K562 (cell line): Measurements from ENCODE around the gene MALAT1. TPM values are rescaled to one million over a fixed set of nuclear protein-coding genes. Genes with fewer than 3 reads are reported as not detected.

Experiments
- ATF6 ChIP-seq: sonication (generic); formaldehyde crosslinking; IDR thresholded peaks from 2 replicates; pipeline ENCODE4 v1.4.0; 2020; ENCODE audit warnings: mild to moderate bottlenecking, missing genetic modification reagents
- CHD1 ChIP-seq: fragments of 200-600 bp; sonication (generic); IDR thresholded peaks from one replicate; pipeline ENCODE4 v1.6.1; 2012; ENCODE audit warnings: mild to moderate bottlenecking, moderate library complexity, low read length, inconsistent platforms
- CSDE1 ChIP-seq, 2 experiments: fragments of 450-650 bp; IDR thresholded peaks; 2 replicates each; pipeline ENCODE4 v1.6.1; 2016; ENCODE audit warnings: mild to moderate bottlenecking in 1 of 2
- E2F8 ChIP-seq: fragments of 450-650 bp; IDR thresholded peaks from 2 replicates; pipeline ENCODE4 v1.7.1; 2018; ENCODE audit warnings: mild to moderate bottlenecking, low read depth; ENCODE audit not compliant: partially characterized antibody
- HNRNPLL ChIP-seq: fragments of 200-400 bp; formaldehyde crosslinking; IDR thresholded peaks from 2 replicates; pipeline ENCODE4 v1.6.1; 2017; ENCODE audit warnings: low read length, low read depth, mild to moderate bottlenecking; ENCODE audit not compliant: poor library complexity, severe bottlenecking
- KDM5B ChIP-seq: fragments of 200-600 bp; sonication (generic); IDR thresholded peaks from 2 replicates; pipeline ENCODE4 v1.6.1; 2012; ENCODE audit warnings: low read depth, mild to moderate bottlenecking, moderate library complexity, low read length, control low read depth, inconsistent platforms; ENCODE audit not compliant: insufficient replicate concordance
- KLF13 ChIP-seq: fragments of 450-650 bp; IDR thresholded peaks from 2 replicates; pipeline ENCODE4 v1.6.1; 2016; ENCODE audit warnings: missing genetic modification characterization, low read depth, mild to moderate bottlenecking, missing compliant biosample characterization, moderate library complexity, borderline replicate concordance
- MCM3 ChIP-seq: fragments of 450-650 bp; IDR thresholded peaks from 2 replicates; pipeline ENCODE4 v1.6.1; 2016
- PCBP2 ChIP-seq: fragments of 200-400 bp; formaldehyde crosslinking; IDR thresholded peaks from 2 replicates; pipeline ENCODE4 v1.6.1; 2018; ENCODE audit warnings: low read length, low read depth, mild to moderate bottlenecking, moderate library complexity; ENCODE audit not compliant: poor library complexity, severe bottlenecking
- POLR2A ChIP-seq: fragments of 450-650 bp; conservative IDR thresholded peaks from 2 replicates; pipeline ENCODE4 v1.6.1; 2016
- RBM22 ChIP-seq: fragments of 200-400 bp; formaldehyde crosslinking; IDR thresholded peaks from 2 replicates; pipeline ENCODE4 v1.6.1; 2018; ENCODE audit warnings: low read length, low read depth; ENCODE audit not compliant: poor library complexity, severe bottlenecking
- RNF2 ChIP-seq: sonication (generic); IDR thresholded peaks from 2 replicates; pipeline ENCODE4 v1.6.1; 2016
- SMAD2 ChIP-seq: fragments of 150-350 bp; IDR thresholded peaks from 2 replicates; pipeline ENCODE4 v1.6.1; 2014; ENCODE audit warnings: low read depth, mild to moderate bottlenecking, low read length
- ZNF583 ChIP-seq: fragments of 250-450 bp; sonication (Bioruptor Pico); IDR thresholded peaks from 2 replicates; pipeline ENCODE4 v1.4.0; 2020
- polyA plus RNA-seq, 8 experiments: library from polyadenylated mRNA; depleted of rRNA in 4 of 8; stranded (reverse) in 5 of 8; unstranded in 3 of 8; fragments of >200 nt; fragmentation: Nextera tagmentation in 2 of 8; fragmentation: Illumina TruSeq in 1 of 8; extraction: Ambion mirVana in 2 of 8; extraction: Trizol in 1 of 8; gene quantifications; 2 replicates each; pipeline versions ENCODE4 v1.2.1 to v1.2.3, GENCODE V29; 2011 to 2014; ENCODE audit warnings: inconsistent platforms in 1 of 8, missing spikeins in 1 of 8
- total RNA-seq, 7 experiments: library from RNA; depleted of rRNA in 6 of 7; stranded (reverse); fragments of >200 nt in 6 of 7; fragmentation: Illumina TruSeq in 2 of 7; extraction: Trizol in 2 of 7; gene quantifications; 2 replicates each; pipeline versions ENCODE4 v1.2.1 to v1.2.3, GENCODE V29; 2011 to 2021; ENCODE audit warnings: low replicate concordance in 1 of 7
- TF ChIP-seq, protein P1 (sequence below): sonication (generic); formaldehyde crosslinking; IDR thresholded peaks from 2 replicates; pipeline ENCODE4 v1.9.0; 2022; ENCODE audit warnings: mild to moderate bottlenecking, missing genetic modification reagents
- TF ChIP-seq, protein P2 (sequence below), 2 experiments: fragments of 150-350 bp in 1 of 2; IDR thresholded peaks; 2 replicates each; pipeline ENCODE4 v1.6.1; 2012 to 2016; ENCODE audit warnings: low read depth in 2 of 2, low read length in 2 of 2, mild to moderate bottlenecking in 1 of 2, moderate library complexity in 1 of 2
- TF ChIP-seq, protein P3 (sequence below): fragments of 200-800 bp; sonication (Bioruptor generic); IDR thresholded peaks from 2 replicates; pipeline ENCODE4 v1.6.1; 2017; ENCODE audit warnings: missing genetic modification characterization, missing compliant biosample characterization

MALAT1 gene
- total and polyA plus RNA-seq, 9 of the 15 experiments (the other 6 are each of a cell fraction or from before 2014, with no cell fraction given): 363 to 8,715 (median 2,351) TPM

GRCh38 chr11:65492637-65493366 lies 6.0 kb upstream of the MALAT1 start (continued):
- TF ChIP-seq, protein P1, sequence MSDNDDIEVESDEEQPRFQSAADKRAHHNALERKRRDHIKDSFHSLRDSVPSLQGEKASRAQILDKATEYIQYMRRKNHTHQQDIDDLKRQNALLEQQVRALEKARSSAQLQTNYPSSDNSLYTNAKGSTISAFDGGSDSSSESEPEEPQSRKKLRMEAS (CRISPR knock-in tag): peak; percentile 28; the same call in 1 of the 2 replicates
- no peak; the same call in none of the 2 replicates for TF ChIP-seq POLR2A
- no peak for TF ChIP-seq MCM3
- no peak for TF ChIP-seq RNF2
- TF ChIP-seq CHD1: no peak
- no peak for TF ChIP-seq KLF13
- TF ChIP-seq CSDE1 (IDR thresholded peaks at IDR 0.05): no peak
- no peak for TF ChIP-seq PCBP2
- no peak for TF ChIP-seq RBM22
- peak; percentile 92 for TF ChIP-seq HNRNPLL
- TF ChIP-seq KDM5B: no peak
- TF ChIP-seq ZNF583 (CRISPR knock-in tag): 0 out of 2 replicates have a peak, but pooled peaks have one; percentile 2
- peak; percentile 60 for TF ChIP-seq E2F8
- TF ChIP-seq SMAD2: no peak
- TF ChIP-seq, protein P2, sequence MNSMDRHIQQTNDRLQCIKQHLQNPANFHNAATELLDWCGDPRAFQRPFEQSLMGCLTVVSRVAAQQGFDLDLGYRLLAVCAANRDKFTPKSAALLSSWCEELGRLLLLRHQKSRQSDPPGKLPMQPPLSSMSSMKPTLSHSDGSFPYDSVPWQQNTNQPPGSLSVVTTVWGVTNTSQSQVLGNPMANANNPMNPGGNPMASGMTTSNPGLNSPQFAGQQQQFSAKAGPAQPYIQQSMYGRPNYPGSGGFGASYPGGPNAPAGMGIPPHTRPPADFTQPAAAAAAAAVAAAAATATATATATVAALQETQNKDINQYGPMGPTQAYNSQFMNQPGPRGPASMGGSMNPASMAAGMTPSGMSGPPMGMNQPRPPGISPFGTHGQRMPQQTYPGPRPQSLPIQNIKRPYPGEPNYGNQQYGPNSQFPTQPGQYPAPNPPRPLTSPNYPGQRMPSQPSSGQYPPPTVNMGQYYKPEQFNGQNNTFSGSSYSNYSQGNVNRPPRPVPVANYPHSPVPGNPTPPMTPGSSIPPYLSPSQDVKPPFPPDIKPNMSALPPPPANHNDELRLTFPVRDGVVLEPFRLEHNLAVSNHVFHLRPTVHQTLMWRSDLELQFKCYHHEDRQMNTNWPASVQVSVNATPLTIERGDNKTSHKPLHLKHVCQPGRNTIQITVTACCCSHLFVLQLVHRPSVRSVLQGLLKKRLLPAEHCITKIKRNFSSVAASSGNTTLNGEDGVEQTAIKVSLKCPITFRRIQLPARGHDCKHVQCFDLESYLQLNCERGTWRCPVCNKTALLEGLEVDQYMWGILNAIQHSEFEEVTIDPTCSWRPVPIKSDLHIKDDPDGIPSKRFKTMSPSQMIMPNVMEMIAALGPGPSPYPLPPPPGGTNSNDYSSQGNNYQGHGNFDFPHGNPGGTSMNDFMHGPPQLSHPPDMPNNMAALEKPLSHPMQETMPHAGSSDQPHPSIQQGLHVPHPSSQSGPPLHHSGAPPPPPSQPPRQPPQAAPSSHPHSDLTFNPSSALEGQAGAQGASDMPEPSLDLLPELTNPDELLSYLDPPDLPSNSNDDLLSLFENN (IDR thresholded peaks at IDR 0.05; ENCODE audit: low read depth in 2 of 2, low read length in 2 of 2): no peak
- TF ChIP-seq ATF6 (CRISPR knock-in tag): no peak
- TF ChIP-seq, protein P3, sequence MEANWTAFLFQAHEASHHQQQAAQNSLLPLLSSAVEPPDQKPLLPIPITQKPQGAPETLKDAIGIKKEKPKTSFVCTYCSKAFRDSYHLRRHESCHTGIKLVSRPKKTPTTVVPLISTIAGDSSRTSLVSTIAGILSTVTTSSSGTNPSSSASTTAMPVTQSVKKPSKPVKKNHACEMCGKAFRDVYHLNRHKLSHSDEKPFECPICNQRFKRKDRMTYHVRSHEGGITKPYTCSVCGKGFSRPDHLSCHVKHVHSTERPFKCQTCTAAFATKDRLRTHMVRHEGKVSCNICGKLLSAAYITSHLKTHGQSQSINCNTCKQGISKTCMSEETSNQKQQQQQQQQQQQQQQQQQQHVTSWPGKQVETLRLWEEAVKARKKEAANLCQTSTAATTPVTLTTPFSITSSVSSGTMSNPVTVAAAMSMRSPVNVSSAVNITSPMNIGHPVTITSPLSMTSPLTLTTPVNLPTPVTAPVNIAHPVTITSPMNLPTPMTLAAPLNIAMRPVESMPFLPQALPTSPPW: peak; percentile 47; the same call in 1 of the 2 replicates
